NCI-H1092 (cell line): ENCODE measurements around the gene GGNBP2.

Experiments
- DNase-seq: peaks from one replicate; lab custom pipeline; 2025; lab: John Stamatoyannopoulos, UW

Gene GGNBP2

GRCh38 chr17:36632916-36633771, 88.4 kb downstream of the GGNBP2 start:
- DNase-seq = no peak
